CD4-positive, alpha-beta memory T cell (primary cell): ENCODE measurements around the gene TM9SF4. TPM values are rescaled to one million over a fixed set of nuclear protein-coding genes. Genes with fewer than 3 reads are reported as not detected.
"Not testable (repeated sequence)": the region's sequence is repeated elsewhere in the genome, so short reads cannot be mapped to it uniquely, and the experiment has no call there.

Experiments
- CTCF ChIA-PET: fragments of 350-600 bp; sonication (Branson Sonifier 250); formaldehyde crosslinking; loops from one replicate; lab custom pipeline; 2021; ENCODE audit warnings: inconsistent platforms; ENCODE audit not compliant: partially characterized antibody; lab: Charles Lee
- POLR2A ChIA-PET: fragments of 350-600 bp; sonication (Branson Sonifier 250); formaldehyde crosslinking; loops from one replicate; lab custom pipeline; 2021; ENCODE audit not compliant: partially characterized antibody; lab: Charles Lee
- DNase-seq, 5 donors: peaks; one replicate each; pipeline versions ENCODE4 v3.0.0 to v3.0.0-alpha.2; 2020 to 2022; ENCODE audit warnings: mixed read lengths in 1 of 5
- H3K27ac ChIP-seq: one replicate; pipeline ENCODE4 v1.7.0; 2013; ENCODE audit warnings: low read depth, low read length
- H3K27me3 ChIP-seq: 2 replicates; pipeline ENCODE4 v1.7.0; 2013; ENCODE audit warnings: mild to moderate bottlenecking, low read length, moderate library complexity; ENCODE audit not compliant: insufficient read depth
- H3K36me3 ChIP-seq: 2 replicates; pipeline ENCODE4 v1.7.0; 2013; ENCODE audit warnings: mild to moderate bottlenecking, low read length, moderate library complexity; ENCODE audit not compliant: insufficient read depth
- H3K4me1 ChIP-seq: 2 replicates; pipeline ENCODE4 v1.7.0; 2013; ENCODE audit warnings: mild to moderate bottlenecking, low read length, moderate library complexity; ENCODE audit not compliant: insufficient read depth
- H3K4me3 ChIP-seq, 2 donors: one replicate each; pipeline ENCODE4 v1.7.0; 2013; ENCODE audit warnings: low read length in 2 of 2, mild to moderate bottlenecking in 1 of 2
- H3K9me3 ChIP-seq, 2 donors: one replicate each; pipeline ENCODE4 v1.7.0; 2013; ENCODE audit warnings: low read length in 2 of 2, control low read depth in 1 of 2; ENCODE audit not compliant: control insufficient read depth in 1 of 2
- H3K27ac Mint-ChIP-seq, 7 donors: one replicate each; pipeline ENCODE4 v1.8.0; 2020 to 2021; ENCODE audit warnings: mixed read lengths in 7 of 7, mild to moderate bottlenecking in 6 of 7, inconsistent platforms in 3 of 7, moderate library complexity in 3 of 7
- H3K27me3 Mint-ChIP-seq, 2 donors: one replicate each; pipeline ENCODE4 v1.8.0; 2020 to 2021; ENCODE audit warnings: mixed read lengths in 2 of 2
- H3K36me3 Mint-ChIP-seq, 2 donors: one replicate each; pipeline ENCODE4 v1.8.0; 2020 to 2021; ENCODE audit warnings: mixed read lengths in 2 of 2, inconsistent platforms in 1 of 2, mild to moderate bottlenecking in 1 of 2
- H3K4me1 Mint-ChIP-seq, 4 donors: one replicate each; pipeline ENCODE4 v1.8.0; 2020 to 2021; ENCODE audit warnings: mixed read lengths in 4 of 4, mild to moderate bottlenecking in 1 of 4
- H3K4me3 Mint-ChIP-seq, 8 donors: one replicate each; pipeline ENCODE4 v1.8.0; 2020 to 2021; ENCODE audit warnings: mixed read lengths in 8 of 8, mild to moderate bottlenecking in 7 of 8, moderate library complexity in 6 of 8, inconsistent platforms in 3 of 8
- H3K9me3 Mint-ChIP-seq, 8 donors: one replicate each; pipeline ENCODE4 v1.8.0; 2020 to 2021; ENCODE audit warnings: mixed read lengths in 8 of 8, mild to moderate bottlenecking in 5 of 8, inconsistent platforms in 3 of 8, moderate library complexity in 1 of 8
- intact Hi-C: fragments of 100-400 bp; cut with micrococcal nuclease; formaldehyde crosslinking; loops from one replicate; pipeline ENCODE4 v1.15.1; 2023
- polyA plus RNA-seq, 2 donors: library from polyadenylated mRNA; unstranded; fragments of 300-500 nt; fragmentation: Illumina TruSeq; gene quantifications; one replicate each; pipeline ENCODE4 v1.2.3, GENCODE V29; 2021
- total RNA-seq, 2 experiments: library from RNA; stranded (reverse); gene quantifications; one replicate each; pipeline ENCODE4 v1.2.3, GENCODE V29; 2021

The TM9SF4 gene
- total and polyA plus RNA-seq, 4 experiments from 2014 or later, result 33.4 to 40.7 (median 36.7) TPM

- POLR2A ChIA-PET, H3K27ac ChIP-seq, H3K9me3 ChIP-seq, H3K27ac Mint-ChIP-seq, H3K9me3 Mint-ChIP-seq, H3K36me3 ChIP-seq, H3K27me3 Mint-ChIP-seq, H3K4me3 ChIP-seq, DNase-seq, intact Hi-C loops, H3K27me3 ChIP-seq, H3K4me3 Mint-ChIP-seq: not testable (repeated sequence)
- Mint-ChIP-seq H3K4me1 (peaks cover 25 to 43% (median 33%) of the 10 kb centered on the region in 4 donors), H3K36me3 (peaks cover 5 to 14% of the 10 kb centered on the region in 2 donors)
- CTCF ChIA-PET, result interaction anchor here (1.0 to 2.6 kb wide), 2 partner anchors 9 to 11 kb away, joined by 3 to 6 read pairs; partner anchors contain the start of gene TM9SF4
- H3K4me1 ChIP-seq, result peaks cover 21% of the 10 kb centered on the region
Measured at GRCh38 chr20:32118427-32118826, 8.9 kb downstream of the TM9SF4 start.

- Mint-ChIP-seq H3K4me1 (peaks cover 18 to 31% (median 25%) of the 10 kb centered on the region in 4 donors), H3K9me3 (no peaks in the 10 kb centered on the region), H3K27ac (no peak overlapping the region), H3K4me3 (no peak overlapping the region), H3K27me3 (no peaks in the 10 kb centered on the region), H3K36me3 (peaks cover 10 to 16% of the 10 kb centered on the region in 2 donors)
- POLR2A ChIA-PET, result no interaction called here
- H3K27ac ChIP-seq, result no peak overlapping the region
- no peaks in the 10 kb centered on the region for H3K9me3 ChIP-seq
- CTCF ChIA-PET, result interaction anchor here (2.6 kb wide), 1 partner anchor 10 kb away, joined by 6 read pairs; the partner anchor contains the start of gene TM9SF4
- H3K4me3 ChIP-seq, result no peak overlapping the region
- intact Hi-C loops, result no loop called here
- H3K36me3 ChIP-seq, result peaks cover under 1% of the 10 kb centered on the region
- peaks cover 11% of the 10 kb centered on the region for H3K4me1 ChIP-seq
- no peak for DNase-seq
- no peaks in the 10 kb centered on the region for H3K27me3 ChIP-seq
Measured at GRCh38 chr20:32119734-32120133, 10.2 kb downstream of the TM9SF4 start.

GRCh38 chr20:32121908-32122307 is 12.4 kb downstream of the TM9SF4 start:
- H3K27me3 ChIP-seq, DNase-seq, H3K36me3 ChIP-seq, POLR2A ChIA-PET, CTCF ChIA-PET, H3K4me1 ChIP-seq, H3K4me3 ChIP-seq, H3K27ac ChIP-seq, H3K27ac Mint-ChIP-seq, H3K4me3 Mint-ChIP-seq, intact Hi-C loops, H3K9me3 Mint-ChIP-seq, H3K9me3 ChIP-seq, H3K27me3 Mint-ChIP-seq: not testable (repeated sequence)
- H3K36me3 Mint-ChIP-seq, result peaks cover 12% of the 10 kb centered on the region in 2 donors
- peaks cover 8 to 18% (median 12%) of the 10 kb centered on the region in 4 donors for H3K4me1 Mint-ChIP-seq

GRCh38 chr20:32123088-32123487 is 13.6 kb downstream of the TM9SF4 start:
- Mint-ChIP-seq H3K36me3 (peaks cover 12% of the 10 kb centered on the region in 2 donors), H3K27me3 (no peaks in the 10 kb centered on the region), H3K9me3 (peaks cover 0 to 2% (median 0%) of the 10 kb centered on the region in 8 donors), H3K27ac (no peak overlapping the region), H3K4me3 (no peak overlapping the region), H3K4me1 (peaks cover under 1 to 10% (median 7%) of the 10 kb centered on the region in 4 donors)
- Histone ChIP-seq H3K27ac (no peak overlapping the region), H3K4me1 (no peaks in the 10 kb centered on the region), H3K9me3 (no peaks in the 10 kb centered on the region), H3K4me3 (no peak overlapping the region), H3K27me3 (no peaks in the 10 kb centered on the region), H3K36me3 (peaks cover 6% of the 10 kb centered on the region)
- POLR2A ChIA-PET, result no interaction called here
- DNase-seq, result no peak
- intact Hi-C loops, result no loop called here
- CTCF ChIA-PET, result no interaction called here

GRCh38 chr20:32124916-32125454 is 15.5 kb downstream of the TM9SF4 start:
- peaks cover 11 to 12% of the 10 kb centered on the region in 2 donors for H3K36me3 Mint-ChIP-seq
- CTCF ChIA-PET, result no interaction called here
- Histone ChIP-seq H3K27me3 (no peaks in the 10 kb centered on the region), H3K27ac (no peak overlapping the region), H3K4me3 (no peak overlapping the region), H3K4me1 (no peaks in the 10 kb centered on the region), H3K36me3 (peaks cover 6% of the 10 kb centered on the region), H3K9me3 (no peaks in the 10 kb centered on the region)
- DNase-seq, result no peak
- H3K4me1 Mint-ChIP-seq, result peaks cover 0 to 10% (median 8%) of the 10 kb centered on the region in 4 donors
- no peak overlapping the region for H3K27ac Mint-ChIP-seq
- peaks cover 0 to 2% (median 0%) of the 10 kb centered on the region in 8 donors for H3K9me3 Mint-ChIP-seq
- no peak overlapping the region for H3K4me3 Mint-ChIP-seq
- no peaks in the 10 kb centered on the region for H3K27me3 Mint-ChIP-seq
- POLR2A ChIA-PET, result no interaction called here
- intact Hi-C loops, result no loop called here

- no peak overlapping the region for H3K27ac ChIP-seq
- H3K27me3 Mint-ChIP-seq, result no peaks in the 10 kb centered on the region
- H3K4me1 Mint-ChIP-seq, result peaks cover 0 to 13% (median 8%) of the 10 kb centered on the region in 4 donors
- H3K9me3 Mint-ChIP-seq, result peaks cover 0 to 2% (median 0%) of the 10 kb centered on the region in 8 donors
- no peak overlapping the region for H3K27ac Mint-ChIP-seq
- peaks cover 6% of the 10 kb centered on the region for H3K36me3 ChIP-seq
- intact Hi-C loops, result no loop called here
- no peak for DNase-seq
- H3K4me1 ChIP-seq, result no peaks in the 10 kb centered on the region
- ChIA-PET CTCF (no interaction called here), POLR2A (no interaction called here)
- H3K27me3 ChIP-seq, result no peaks in the 10 kb centered on the region
- H3K36me3 Mint-ChIP-seq, result peaks cover 11 to 12% of the 10 kb centered on the region in 2 donors
- no peak overlapping the region for H3K4me3 Mint-ChIP-seq
- H3K9me3 ChIP-seq, result no peaks in the 10 kb centered on the region
- no peak overlapping the region for H3K4me3 ChIP-seq
Measured at GRCh38 chr20:32125506-32125905, 16.0 kb downstream of the TM9SF4 start.

GRCh38 chr20:32126919-32127318 is 17.4 kb downstream of the TM9SF4 start:
- Histone ChIP-seq H3K27me3 (no peaks in the 10 kb centered on the region), H3K4me3 (no peak overlapping the region), H3K36me3 (peaks cover 6% of the 10 kb centered on the region), H3K9me3 (no peaks in the 10 kb centered on the region), H3K27ac (no peak overlapping the region), H3K4me1 (no peaks in the 10 kb centered on the region)
- ChIA-PET POLR2A (no interaction called here), CTCF (no interaction called here)
- intact Hi-C loops, result no loop called here
- Mint-ChIP-seq H3K4me1 (peaks cover 4 to 21% (median 13%) of the 10 kb centered on the region in 4 donors), H3K36me3 (peaks cover 13% of the 10 kb centered on the region in 2 donors), H3K9me3 (peaks cover 0 to 2% (median 0%) of the 10 kb centered on the region in 8 donors), H3K27me3 (no peaks in the 10 kb centered on the region), H3K4me3 (no peak overlapping the region), H3K27ac (no peak overlapping the region)
- no peak for DNase-seq
